Measurements from ENCODE around the gene IFNA16.

DNA sequence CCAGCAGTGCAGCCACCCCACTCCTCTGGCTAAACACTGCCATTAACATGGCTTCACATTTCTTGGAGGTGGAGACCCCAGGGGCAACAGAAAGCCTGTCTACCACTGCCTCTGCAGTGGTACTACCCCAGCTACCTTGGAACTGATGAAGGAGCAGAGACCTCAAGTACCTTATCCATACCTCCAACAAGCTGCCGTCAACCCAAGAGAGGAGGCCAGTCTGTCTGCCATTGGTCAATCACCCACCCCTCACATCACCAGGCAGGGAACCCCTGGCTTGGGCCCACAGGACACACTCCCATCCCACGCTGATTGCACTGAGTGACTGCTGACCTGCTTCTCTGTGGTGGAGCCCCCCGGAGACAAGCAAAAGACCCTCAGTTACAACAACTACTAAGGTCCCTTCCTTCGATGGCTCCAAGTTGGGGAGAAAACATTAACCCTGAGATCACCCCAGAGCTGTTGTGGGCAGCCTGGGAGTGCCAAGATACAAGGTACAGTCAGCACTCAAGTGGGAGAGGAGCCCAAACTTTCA is 17.1 kb upstream of the IFNA16 start:
- TF ChIP-seq CTCF (IDR thresholded peaks at IDR 0.05) (no peak), JUNB (IDR thresholded peaks at IDR 0.05) (no peak), ESRRA (IDR thresholded peaks at IDR 0.05; ENCODE audit: borderline replicate concordance, low read length) (no peak), ZSCAN20 (CRISPR knock-in tag; IDR thresholded peaks at IDR 0.05) (no peak), RAD21 (conservative IDR thresholded peaks at IDR 0.05 in 1 of 2, IDR thresholded peaks at IDR 0.05 in 1 of 2) (no peak), EP300 (IDR thresholded peaks at IDR 0.05) (no peak), POLR2A (IDR thresholded peaks at IDR 0.05; ENCODE audit: low read length) (no peak), NR3C1 (IDR thresholded peaks at IDR 0.05) (no peak), ELK1 (IDR thresholded peaks at IDR 0.05; ENCODE audit: low read depth, low read length) (no peak)
- TF ChIP-seq, protein P1, sequence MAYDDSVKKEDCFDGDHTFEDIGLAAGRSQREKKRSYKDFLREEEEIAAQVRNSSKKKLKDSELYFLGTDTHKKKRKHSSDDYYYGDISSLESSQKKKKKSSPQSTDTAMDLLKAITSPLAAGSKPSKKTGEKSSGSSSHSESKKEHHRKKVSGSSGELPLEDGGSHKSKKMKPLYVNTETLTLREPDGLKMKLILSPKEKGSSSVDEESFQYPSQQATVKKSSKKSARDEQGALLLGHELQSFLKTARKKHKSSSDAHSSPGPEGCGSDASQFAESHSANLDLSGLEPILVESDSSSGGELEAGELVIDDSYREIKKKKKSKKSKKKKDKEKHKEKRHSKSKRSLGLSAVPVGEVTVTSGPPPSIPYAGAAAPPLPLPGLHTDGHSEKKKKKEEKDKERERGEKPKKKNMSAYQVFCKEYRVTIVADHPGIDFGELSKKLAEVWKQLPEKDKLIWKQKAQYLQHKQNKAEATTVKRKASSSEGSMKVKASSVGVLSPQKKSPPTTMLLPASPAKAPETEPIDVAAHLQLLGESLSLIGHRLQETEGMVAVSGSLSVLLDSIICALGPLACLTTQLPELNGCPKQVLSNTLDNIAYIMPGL (CRISPR knock-in tag; IDR thresholded peaks at IDR 0.05; ENCODE audit: borderline replicate concordance) = no peak
- TF ChIP-seq, protein P2, sequence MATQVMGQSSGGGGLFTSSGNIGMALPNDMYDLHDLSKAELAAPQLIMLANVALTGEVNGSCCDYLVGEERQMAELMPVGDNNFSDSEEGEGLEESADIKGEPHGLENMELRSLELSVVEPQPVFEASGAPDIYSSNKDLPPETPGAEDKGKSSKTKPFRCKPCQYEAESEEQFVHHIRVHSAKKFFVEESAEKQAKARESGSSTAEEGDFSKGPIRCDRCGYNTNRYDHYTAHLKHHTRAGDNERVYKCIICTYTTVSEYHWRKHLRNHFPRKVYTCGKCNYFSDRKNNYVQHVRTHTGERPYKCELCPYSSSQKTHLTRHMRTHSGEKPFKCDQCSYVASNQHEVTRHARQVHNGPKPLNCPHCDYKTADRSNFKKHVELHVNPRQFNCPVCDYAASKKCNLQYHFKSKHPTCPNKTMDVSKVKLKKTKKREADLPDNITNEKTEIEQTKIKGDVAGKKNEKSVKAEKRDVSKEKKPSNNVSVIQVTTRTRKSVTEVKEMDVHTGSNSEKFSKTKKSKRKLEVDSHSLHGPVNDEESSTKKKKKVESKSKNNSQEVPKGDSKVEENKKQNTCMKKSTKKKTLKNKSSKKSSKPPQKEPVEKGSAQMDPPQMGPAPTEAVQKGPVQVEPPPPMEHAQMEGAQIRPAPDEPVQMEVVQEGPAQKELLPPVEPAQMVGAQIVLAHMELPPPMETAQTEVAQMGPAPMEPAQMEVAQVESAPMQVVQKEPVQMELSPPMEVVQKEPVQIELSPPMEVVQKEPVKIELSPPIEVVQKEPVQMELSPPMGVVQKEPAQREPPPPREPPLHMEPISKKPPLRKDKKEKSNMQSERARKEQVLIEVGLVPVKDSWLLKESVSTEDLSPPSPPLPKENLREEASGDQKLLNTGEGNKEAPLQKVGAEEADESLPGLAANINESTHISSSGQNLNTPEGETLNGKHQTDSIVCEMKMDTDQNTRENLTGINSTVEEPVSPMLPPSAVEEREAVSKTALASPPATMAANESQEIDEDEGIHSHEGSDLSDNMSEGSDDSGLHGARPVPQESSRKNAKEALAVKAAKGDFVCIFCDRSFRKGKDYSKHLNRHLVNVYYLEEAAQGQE (IDR thresholded peaks at IDR 0.05) = no peak

Data from A549 (cell line).